WTC11 (cell line): ENCODE results near the gene CHRNE. TPM values are rescaled to one million over a fixed set of nuclear protein-coding genes. Genes with fewer than 3 reads are reported as not detected.

Source experiments
- ATAC-seq: fragments of 200-7000 bp; cut with Tn5 transposase; 2 replicates; pipeline ENCODE4 v1.10.0; 2021; ENCODE audit warnings: mild to moderate bottlenecking, moderate library complexity
- CTCF ChIA-PET: fragments of 300-600 bp; sonication (Branson Sonifier 250); formaldehyde crosslinking; loops from one replicate; lab custom pipeline; 2021; ENCODE audit warnings: antibody characterized with exemption; lab: Charles Lee
- POLR2A ChIA-PET: fragments of 350-600 bp; sonication (Branson Sonifier 250); formaldehyde crosslinking; loops from one replicate; lab custom pipeline; 2021; ENCODE audit warnings: antibody characterized with exemption; lab: Charles Lee
- DNase-seq: peaks from one replicate; pipeline ENCODE4 v3.0.0; 2021; ENCODE audit warnings: low spot score
- H3K27ac Mint-ChIP-seq: 2 replicates; pipeline ENCODE4 v1.8.0; 2021; ENCODE audit warnings: mixed read lengths
- H3K27me3 Mint-ChIP-seq: 2 replicates; pipeline ENCODE4 v1.8.0; 2021; ENCODE audit warnings: low read depth, mild to moderate bottlenecking, moderate library complexity, mixed read lengths
- H3K36me3 Mint-ChIP-seq: 2 replicates; pipeline ENCODE4 v1.8.0; 2021; ENCODE audit warnings: mixed read lengths
- H3K4me1 Mint-ChIP-seq: 2 replicates; pipeline ENCODE4 v1.8.0; 2022; ENCODE audit warnings: mixed read lengths
- H3K4me3 Mint-ChIP-seq: 2 replicates; pipeline ENCODE4 v1.8.0; 2021; ENCODE audit warnings: mild to moderate bottlenecking, moderate library complexity, mixed read lengths
- H3K9me3 Mint-ChIP-seq: 2 replicates; pipeline ENCODE4 v1.8.0; 2021; ENCODE audit warnings: mixed read lengths
- ARID4B ChIP-seq: sonication (generic); formaldehyde crosslinking; IDR thresholded peaks from 2 replicates; pipeline ENCODE4 v1.8.0; 2023; ENCODE audit warnings: missing genetic modification reagents, mild to moderate bottlenecking, borderline replicate concordance
- CTCF ChIP-seq: fragments of 200-600 bp; IDR thresholded peaks from 2 replicates; pipeline ENCODE4 v1.8.0; 2022; ENCODE audit warnings: antibody characterized with exemption
- EMX1 ChIP-seq: fragments of 250-450 bp; sonication (Bioruptor Pico); IDR thresholded peaks from 2 replicates; pipeline ENCODE4 v1.8.0; 2021; ENCODE audit warnings: mild to moderate bottlenecking
- ERG ChIP-seq: fragments of 250-450 bp; sonication (Bioruptor Pico); IDR thresholded peaks from 2 replicates; pipeline ENCODE4 v1.8.0; 2021; ENCODE audit warnings: mild to moderate bottlenecking
- ESRRA ChIP-seq: sonication (generic); formaldehyde crosslinking; IDR thresholded peaks from 2 replicates; pipeline ENCODE4 v1.8.1; 2022; ENCODE audit warnings: mild to moderate bottlenecking, missing genetic modification reagents, borderline replicate concordance
- HMGA2 ChIP-seq: fragments of 250-450 bp; sonication (Bioruptor Pico); IDR thresholded peaks from 2 replicates; pipeline ENCODE4 v1.4.0; 2021; ENCODE audit warnings: mild to moderate bottlenecking, moderate library complexity
- IRF1 ChIP-seq: sonication (generic); formaldehyde crosslinking; IDR thresholded peaks from 2 replicates; pipeline ENCODE4 v1.8.0; 2023; ENCODE audit warnings: missing genetic modification reagents
- JUN ChIP-seq: sonication (generic); formaldehyde crosslinking; IDR thresholded peaks from 2 replicates; pipeline ENCODE4 v1.8.0; 2023; ENCODE audit warnings: mild to moderate bottlenecking, missing genetic modification reagents
- SMAD4 ChIP-seq: sonication (generic); formaldehyde crosslinking; IDR thresholded peaks from 2 replicates; pipeline ENCODE4 v1.8.0; 2022; ENCODE audit warnings: mild to moderate bottlenecking, missing genetic modification reagents
- ZNF121 ChIP-seq: sonication (generic); formaldehyde crosslinking; IDR thresholded peaks from 2 replicates; pipeline ENCODE4 v1.8.0; 2023; ENCODE audit warnings: missing genetic modification reagents
- ZNF232 ChIP-seq: sonication (generic); formaldehyde crosslinking; IDR thresholded peaks from 2 replicates; pipeline ENCODE4 v1.8.0; 2022; ENCODE audit warnings: mild to moderate bottlenecking, missing genetic modification reagents
- ZNF281 ChIP-seq: sonication (generic); formaldehyde crosslinking; IDR thresholded peaks from 2 replicates; pipeline ENCODE4 v1.8.0; 2023; ENCODE audit warnings: mild to moderate bottlenecking, missing genetic modification reagents
- ZNF425 ChIP-seq: fragments of 250-450 bp; sonication (Bioruptor Pico); conservative IDR thresholded peaks from 2 replicates; pipeline ENCODE4 v1.9.0; 2021; ENCODE audit warnings: mild to moderate bottlenecking
- ZNF532 ChIP-seq: fragments of 250-450 bp; sonication (Bioruptor Pico); IDR thresholded peaks from 2 replicates; pipeline ENCODE4 v1.9.0; 2021; ENCODE audit warnings: mild to moderate bottlenecking, borderline replicate concordance
- ZNF671 ChIP-seq: fragments of 250-450 bp; sonication (Bioruptor Pico); IDR thresholded peaks from 2 replicates; pipeline ENCODE4 v1.8.0; 2021; ENCODE audit warnings: mild to moderate bottlenecking
- total RNA-seq: library from RNA; stranded (reverse); gene quantifications from 3 replicates; pipeline ENCODE4 v1.2.3, GENCODE V29; 2021
- TF ChIP-seq, protein P1 (sequence below): fragments of 250-450 bp; sonication (Bioruptor Pico); IDR thresholded peaks from 2 replicates; pipeline ENCODE4 v2.1.2; 2022; ENCODE audit warnings: mild to moderate bottlenecking, moderate library complexity
- TF ChIP-seq, protein P2 (sequence below): sonication (generic); formaldehyde crosslinking; IDR thresholded peaks from 2 replicates; pipeline ENCODE4 v1.8.1; 2023; ENCODE audit warnings: mild to moderate bottlenecking, missing genetic modification reagents

The CHRNE gene
- total RNA-seq, 1 experiment from 2014 or later = 0.70 TPM

- ChIA-PET POLR2A (interaction anchor here (1.1 kb wide), 1 partner anchor 37 kb away, joined by 3 read pairs; the partner anchor contains the start of genes RNF167 and SLC25A11), CTCF (interaction anchor here (0.8 to 1.8 kb wide), 6 partner anchors 38 to 277 kb away, joined by 3 to 7 read pairs (median 4); partner anchors contain the start of genes PSMB6, RNF167 and SLC25A11)
- ATAC-seq (no peak), DNase-seq (no peak)
- Mint-ChIP-seq H3K27me3 (peaks cover 10% of the 10 kb centered on the region), H3K9me3 (no peaks in the 10 kb centered on the region), H3K27ac (no peak overlapping the region), H3K4me1 (peaks cover 13% of the 10 kb centered on the region), H3K4me3 (no peak overlapping the region), H3K36me3 (no peaks in the 10 kb centered on the region)
- no peak for TF ChIP-seq JUN (CRISPR knock-in tag)
- TF ChIP-seq ZNF425 = no peak
- no peak for TF ChIP-seq ZNF671 (CRISPR knock-in tag)
- TF ChIP-seq, protein P1, sequence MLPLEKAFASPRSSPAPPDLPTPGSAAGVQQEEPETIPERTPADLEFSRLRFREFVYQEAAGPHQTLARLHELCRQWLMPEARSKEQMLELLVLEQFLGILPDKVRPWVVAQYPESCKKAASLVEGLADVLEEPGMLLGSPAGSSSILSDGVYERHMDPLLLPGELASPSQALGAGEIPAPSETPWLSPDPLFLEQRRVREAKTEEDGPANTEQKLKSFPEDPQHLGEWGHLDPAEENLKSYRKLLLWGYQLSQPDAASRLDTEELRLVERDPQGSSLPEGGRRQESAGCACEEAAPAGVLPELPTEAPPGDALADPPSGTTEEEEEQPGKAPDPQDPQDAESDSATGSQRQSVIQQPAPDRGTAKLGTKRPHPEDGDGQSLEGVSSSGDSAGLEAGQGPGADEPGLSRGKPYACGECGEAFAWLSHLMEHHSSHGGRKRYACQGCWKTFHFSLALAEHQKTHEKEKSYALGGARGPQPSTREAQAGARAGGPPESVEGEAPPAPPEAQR (CRISPR knock-in tag) = no peak
- no peak for TF ChIP-seq ZNF281 (CRISPR knock-in tag)
- TF ChIP-seq, protein P2, sequence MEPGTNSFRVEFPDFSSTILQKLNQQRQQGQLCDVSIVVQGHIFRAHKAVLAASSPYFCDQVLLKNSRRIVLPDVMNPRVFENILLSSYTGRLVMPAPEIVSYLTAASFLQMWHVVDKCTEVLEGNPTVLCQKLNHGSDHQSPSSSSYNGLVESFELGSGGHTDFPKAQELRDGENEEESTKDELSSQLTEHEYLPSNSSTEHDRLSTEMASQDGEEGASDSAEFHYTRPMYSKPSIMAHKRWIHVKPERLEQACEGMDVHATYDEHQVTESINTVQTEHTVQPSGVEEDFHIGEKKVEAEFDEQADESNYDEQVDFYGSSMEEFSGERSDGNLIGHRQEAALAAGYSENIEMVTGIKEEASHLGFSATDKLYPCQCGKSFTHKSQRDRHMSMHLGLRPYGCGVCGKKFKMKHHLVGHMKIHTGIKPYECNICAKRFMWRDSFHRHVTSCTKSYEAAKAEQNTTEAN (CRISPR knock-in tag) = no peak
- TF ChIP-seq ZNF532 = no peak
- no peak for TF ChIP-seq IRF1 (CRISPR knock-in tag)
- no peak for TF ChIP-seq EMX1
- TF ChIP-seq SMAD4 (CRISPR knock-in tag) = no peak
- no peak for TF ChIP-seq ZNF232
- no peak for TF ChIP-seq ESRRA (CRISPR knock-in tag)
- TF ChIP-seq CTCF = no peak
- TF ChIP-seq HMGA2 = no peak
- no peak for TF ChIP-seq ZNF121 (CRISPR knock-in tag)
- no peak for TF ChIP-seq ERG (CRISPR knock-in tag)
- TF ChIP-seq ARID4B (CRISPR knock-in tag) = no peak
Observed at GRCh38 chr17:4902540-4902939, 358 bp downstream of the CHRNE start.
